Caco-2 (cell line): ENCODE results near the gene ADGRV1. TPM values are rescaled to one million over a fixed set of nuclear protein-coding genes. Genes with fewer than 3 reads are reported as not detected.
A peak's percentile ranks its signal among the peaks of the same experiment; 100 is the strongest.

ENCODE experiments used
- BruUV-seq: library from RNA; stranded (reverse); fragments of 400-500 nt; replicated peaks from 2 replicates; lab custom pipeline; 2021; lab: Mats Ljungman, UMichigan
- CTCF ChIA-PET: fragments of 300-600 bp; sonication (Branson Sonifier 250); formaldehyde crosslinking; loops from one replicate; lab custom pipeline; 2022; ENCODE audit warnings: antibody characterized with exemption; lab: Charles Lee
- POLR2A ChIA-PET: fragments of 300-600 bp; sonication (Branson Sonifier 250); formaldehyde crosslinking; loops from one replicate; lab custom pipeline; 2022; ENCODE audit warnings: antibody characterized with exemption; lab: Charles Lee
- DNase-seq, 2 experiments: peaks; one replicate each; pipeline versions ENCODE4 v3.0.0 to v3.0.0-alpha.2; 2020 to 2022
- H3K27me3 ChIP-seq: replicated peaks from 2 replicates; pipeline ENCODE4 v1.6.0; 2011; ENCODE audit warnings: low read length; ENCODE audit not compliant: control insufficient read depth, insufficient read depth
- H3K36me3 ChIP-seq: 2 replicates; pipeline ENCODE4 v1.5.1; 2011; ENCODE audit warnings: low read length; ENCODE audit not compliant: control insufficient read depth, insufficient read depth
- H3K4me1 ChIP-seq: fragments of 250-450 bp; sonication (Bioruptor Pico); 2 replicates; pipeline ENCODE4 v1.5.1; 2020; ENCODE audit warnings: mild to moderate bottlenecking
- H3K4me3 ChIP-seq: 2 replicates; pipeline ENCODE4 v1.5.1; 2011; ENCODE audit warnings: low read depth, mild to moderate bottlenecking, control low read depth, low read length
- H3K9me3 ChIP-seq: fragments of 250-450 bp; sonication (Bioruptor Pico); 2 replicates; pipeline ENCODE4 v1.5.1; 2020; ENCODE audit warnings: mild to moderate bottlenecking, moderate library complexity
- H3K27ac Mint-ChIP-seq: one replicate; pipeline ENCODE4 v1.8.0; 2022; ENCODE audit warnings: mixed read lengths; ENCODE audit not compliant: unreplicated experiment
- H3K27me3 Mint-ChIP-seq: one replicate; pipeline ENCODE4 v1.8.0; 2022; ENCODE audit warnings: mixed read lengths; ENCODE audit not compliant: insufficient read depth, unreplicated experiment
- H3K36me3 Mint-ChIP-seq: one replicate; pipeline ENCODE4 v1.8.0; 2022; ENCODE audit warnings: mild to moderate bottlenecking, mixed read lengths; ENCODE audit not compliant: insufficient read depth, unreplicated experiment
- H3K4me1 Mint-ChIP-seq: one replicate; pipeline ENCODE4 v1.8.0; 2022; ENCODE audit warnings: low read depth, mixed read lengths; ENCODE audit not compliant: unreplicated experiment
- H3K4me3 Mint-ChIP-seq: one replicate; pipeline ENCODE4 v1.8.0; 2022; ENCODE audit warnings: mild to moderate bottlenecking, moderate library complexity, mixed read lengths; ENCODE audit not compliant: unreplicated experiment
- H3K9me3 Mint-ChIP-seq: one replicate; pipeline ENCODE4 v1.8.0; 2022; ENCODE audit warnings: mixed read lengths; ENCODE audit not compliant: unreplicated experiment
- intact Hi-C: fragments of 100-400 bp; cut with micrococcal nuclease; formaldehyde crosslinking; loops from one replicate; pipeline ENCODE4 v1.10.0; 2022; ENCODE audit not compliant: unreplicated experiment
- total RNA-seq: library from RNA; stranded (reverse); gene quantifications from 2 replicates; pipeline ENCODE4 v1.2.3, GENCODE V29; 2022
- TF ChIP-seq, protein P1 (sequence below), 2 experiments: fragments of 200-600 bp in 1 of 2; IDR thresholded peaks; 1 replicate in 1 of 2; 2 replicates in 1 of 2; pipeline versions ENCODE4 v1.5.1 to v1.8.0; 2011 to 2022; ENCODE audit warnings: antibody characterized with exemption in 1 of 2, control low read depth in 1 of 2, inconsistent platforms in 1 of 2, low read depth in 1 of 2, low read length in 1 of 2, mild to moderate bottlenecking in 1 of 2, moderate library complexity in 1 of 2; ENCODE audit not compliant: insufficient read depth in 1 of 2, severe bottlenecking in 1 of 2, unreplicated experiment in 1 of 2

The ADGRV1 gene
- total RNA-seq, 1 experiment from 2014 or later: 23.2 TPM

GRCh38 chr5:91118796-91119195 lies 560.2 kb downstream of the ADGRV1 start:
- BruUV-seq: no TSS peak
- Mint-ChIP-seq H3K4me1 (peaks cover 20% of the 10 kb centered on the region), H3K9me3 (no peaks in the 10 kb centered on the region), H3K4me3 (no peak overlapping the region), H3K27me3 (no peaks in the 10 kb centered on the region), H3K36me3 (no peaks in the 10 kb centered on the region), H3K27ac (no peak overlapping the region)
- no peak for DNase-seq
- TF ChIP-seq, protein P1, sequence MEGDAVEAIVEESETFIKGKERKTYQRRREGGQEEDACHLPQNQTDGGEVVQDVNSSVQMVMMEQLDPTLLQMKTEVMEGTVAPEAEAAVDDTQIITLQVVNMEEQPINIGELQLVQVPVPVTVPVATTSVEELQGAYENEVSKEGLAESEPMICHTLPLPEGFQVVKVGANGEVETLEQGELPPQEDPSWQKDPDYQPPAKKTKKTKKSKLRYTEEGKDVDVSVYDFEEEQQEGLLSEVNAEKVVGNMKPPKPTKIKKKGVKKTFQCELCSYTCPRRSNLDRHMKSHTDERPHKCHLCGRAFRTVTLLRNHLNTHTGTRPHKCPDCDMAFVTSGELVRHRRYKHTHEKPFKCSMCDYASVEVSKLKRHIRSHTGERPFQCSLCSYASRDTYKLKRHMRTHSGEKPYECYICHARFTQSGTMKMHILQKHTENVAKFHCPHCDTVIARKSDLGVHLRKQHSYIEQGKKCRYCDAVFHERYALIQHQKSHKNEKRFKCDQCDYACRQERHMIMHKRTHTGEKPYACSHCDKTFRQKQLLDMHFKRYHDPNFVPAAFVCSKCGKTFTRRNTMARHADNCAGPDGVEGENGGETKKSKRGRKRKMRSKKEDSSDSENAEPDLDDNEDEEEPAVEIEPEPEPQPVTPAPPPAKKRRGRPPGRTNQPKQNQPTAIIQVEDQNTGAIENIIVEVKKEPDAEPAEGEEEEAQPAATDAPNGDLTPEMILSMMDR (IDR thresholded peaks at IDR 0.05; ENCODE audit: insufficient read depth in 1 of 2, low read depth in 1 of 2, low read length in 1 of 2, severe bottlenecking in 1 of 2, unreplicated experiment in 1 of 2): no peak
- intact Hi-C loops: no loop called here
- ChIA-PET CTCF (no interaction called here), POLR2A (no interaction called here)
- no peak overlapping the region for H3K4me3 ChIP-seq
- no peaks in the 10 kb centered on the region for H3K36me3 ChIP-seq
- no peaks in the 10 kb centered on the region for H3K9me3 ChIP-seq
- peaks cover 10% of the 10 kb centered on the region for H3K4me1 ChIP-seq
- no peaks in the 10 kb centered on the region for H3K27me3 ChIP-seq

- POLR2A ChIA-PET: interaction anchor here (1.8 kb wide), 1 partner anchor 264 kb away, joined by 9 read pairs; the partner anchor contains the start of gene ARRDC3
- Histone ChIP-seq H3K4me3 (no peak overlapping the region), H3K27me3 (no peaks in the 10 kb centered on the region), H3K9me3 (no peaks in the 10 kb centered on the region), H3K36me3 (no peaks in the 10 kb centered on the region), H3K4me1 (peaks cover 10% of the 10 kb centered on the region)
- intact Hi-C loops: no loop called here
- no peaks in the 10 kb centered on the region for H3K9me3 Mint-ChIP-seq
- H3K4me3 Mint-ChIP-seq: no peak overlapping the region
- TF ChIP-seq, protein P1 (IDR thresholded peaks at IDR 0.05; ENCODE audit: insufficient read depth in 1 of 2, low read depth in 1 of 2, low read length in 1 of 2, severe bottlenecking in 1 of 2, unreplicated experiment in 1 of 2): no peak
- peaks cover 20% of the 10 kb centered on the region for H3K4me1 Mint-ChIP-seq
- H3K27ac Mint-ChIP-seq: no peak overlapping the region
- BruUV-seq: no TSS peak
- no peak for DNase-seq
- H3K27me3 Mint-ChIP-seq: no peaks in the 10 kb centered on the region
- H3K36me3 Mint-ChIP-seq: no peaks in the 10 kb centered on the region
- CTCF ChIA-PET: no interaction called here
These were observed 560.6 kb downstream of the ADGRV1 start for GRCh38 chr5:91119217-91119616.

GRCh38 chr5:91119981-91120850 lies 561.6 kb downstream of the ADGRV1 start:
- TF ChIP-seq, protein P1 (IDR thresholded peaks at IDR 0.05; ENCODE audit: insufficient read depth in 1 of 2, low read depth in 1 of 2, low read length in 1 of 2, severe bottlenecking in 1 of 2, unreplicated experiment in 1 of 2): no peak
- ChIA-PET POLR2A (interaction anchor here (0.6 to 1.8 kb wide), 3 partner anchors 57 to 263 kb away, joined by 3 to 10 read pairs (median 9); partner anchors contain the start of gene ARRDC3), CTCF (no interaction called here)
- H3K4me1 ChIP-seq: peaks cover 10% of the 10 kb centered on the region
- peak in 1 of 2 experiments; percentile 22 for DNase-seq
- BruUV-seq: no TSS peak
- H3K27ac Mint-ChIP-seq: peak overlapping the region; percentile 53
- H3K27me3 Mint-ChIP-seq: no peaks in the 10 kb centered on the region
- no peaks in the 10 kb centered on the region for H3K36me3 ChIP-seq
- no peaks in the 10 kb centered on the region for H3K9me3 Mint-ChIP-seq
- intact Hi-C loops: no loop called here
- H3K36me3 Mint-ChIP-seq: no peaks in the 10 kb centered on the region
- H3K27me3 ChIP-seq: no peaks in the 10 kb centered on the region
- H3K4me3 Mint-ChIP-seq: no peak overlapping the region
- H3K4me1 Mint-ChIP-seq: peaks cover 20% of the 10 kb centered on the region
- H3K4me3 ChIP-seq: no peak overlapping the region
- H3K9me3 ChIP-seq: no peaks in the 10 kb centered on the region
